HepG2 (cell line): ENCODE results near the gene CDCA5. TPM values are rescaled to one million over a fixed set of nuclear protein-coding genes. Genes with fewer than 3 reads are reported as not detected.

Source experiments
- CHD2 ChIP-seq: IDR thresholded peaks from 2 replicates; pipeline ENCODE4 v1.6.1; 2011; ENCODE audit warnings: low read depth, low read length, improper control_type of control experiment
- CREB3 ChIP-seq: sonication (generic); formaldehyde crosslinking; IDR thresholded peaks from 2 replicates; pipeline ENCODE4 v1.5.0; 2020; ENCODE audit warnings: missing genetic modification reagents
- CTCF ChIP-seq: sonication (generic); formaldehyde crosslinking; IDR thresholded peaks from 2 replicates; pipeline ENCODE4 v1.5.0; 2020; ENCODE audit warnings: mild to moderate bottlenecking, missing genetic modification reagents, moderate library complexity
- FOXC1 ChIP-seq: sonication (generic); formaldehyde crosslinking; IDR thresholded peaks from 2 replicates; pipeline ENCODE4 v1.8.0; 2022; ENCODE audit warnings: mild to moderate bottlenecking, missing genetic modification reagents, borderline replicate concordance
- FOXJ3 ChIP-seq: sonication (generic); formaldehyde crosslinking; IDR thresholded peaks from 2 replicates; pipeline ENCODE4 v1.4.0; 2020; ENCODE audit warnings: missing genetic modification reagents, mild to moderate bottlenecking, borderline replicate concordance
- HNRNPLL ChIP-seq: fragments of 200-400 bp; formaldehyde crosslinking; IDR thresholded peaks from 2 replicates; pipeline ENCODE4 v1.6.1; 2017; ENCODE audit warnings: mild to moderate bottlenecking, low read depth, low read length; ENCODE audit not compliant: poor library complexity, severe bottlenecking
- KDM2A ChIP-seq: sonication (generic); formaldehyde crosslinking; IDR thresholded peaks from 2 replicates; pipeline ENCODE4 v1.4.0; 2020; ENCODE audit warnings: low read depth, missing genetic modification reagents, borderline replicate concordance
- MAZ ChIP-seq, 2 experiments: sonication (generic) in 1 of 2; formaldehyde crosslinking in 1 of 2; IDR thresholded peaks; 2 replicates each; pipeline versions ENCODE4 v1.5.0 to v1.6.1; 2012 to 2020; ENCODE audit warnings: low read depth in 2 of 2, mild to moderate bottlenecking in 2 of 2, borderline replicate concordance in 1 of 2, improper control_type of control experiment in 1 of 2, low read length in 1 of 2, missing genetic modification reagents in 1 of 2, moderate library complexity in 1 of 2
- MED13 ChIP-seq: sonication (generic); formaldehyde crosslinking; IDR thresholded peaks from 2 replicates; pipeline ENCODE4 v1.5.0; 2020; ENCODE audit warnings: missing genetic modification reagents
- MTA3 ChIP-seq: sonication (generic); formaldehyde crosslinking; IDR thresholded peaks from 2 replicates; pipeline ENCODE4 v1.4.0; 2020; ENCODE audit warnings: missing genetic modification reagents
- PHB2 ChIP-seq: fragments of 450-650 bp; IDR thresholded peaks from 2 replicates; pipeline ENCODE4 v1.6.1; 2018; ENCODE audit not compliant: partially characterized antibody
- POLR2AphosphoS2 ChIP-seq: IDR thresholded peaks from 2 replicates; pipeline ENCODE4 v1.6.1; 2011; ENCODE audit warnings: low read depth, low read length, improper control_type of control experiment
- SIN3B ChIP-seq: fragments of 150-350 bp; IDR thresholded peaks from 2 replicates; pipeline ENCODE4 v1.6.1; 2014; ENCODE audit warnings: low read length
- SRSF1 ChIP-seq: fragments of 200-400 bp; formaldehyde crosslinking; optimal IDR thresholded peaks from 2 replicates; pipeline ENCODE3; 2017; ENCODE audit warnings: mild to moderate bottlenecking, low read depth, low read length, moderate library complexity
- TEAD3 ChIP-seq: optimal IDR thresholded peaks from 2 replicates; pipeline ENCODE3; 2016; ENCODE audit warnings: borderline replicate concordance
- ZFP36L2 ChIP-seq: sonication (generic); formaldehyde crosslinking; IDR thresholded peaks from 2 replicates; pipeline ENCODE4 v1.4.0; 2020; ENCODE audit warnings: missing genetic modification reagents
- ZHX1 ChIP-seq: sonication (generic); formaldehyde crosslinking; IDR thresholded peaks from 2 replicates; pipeline ENCODE4 v1.8.1; 2022; ENCODE audit warnings: low read depth, mild to moderate bottlenecking, missing genetic modification reagents
- ZIK1 ChIP-seq: sonication (generic); formaldehyde crosslinking; IDR thresholded peaks from 2 replicates; pipeline ENCODE4 v1.5.0; 2020; ENCODE audit warnings: mild to moderate bottlenecking, low read depth, missing genetic modification reagents, borderline replicate concordance
- ZKSCAN1 ChIP-seq: fragments of 150-350 bp; IDR thresholded peaks from 2 replicates; pipeline ENCODE4 v1.6.1; 2014; ENCODE audit warnings: low read length
- ZNF121 ChIP-seq: sonication (generic); formaldehyde crosslinking; IDR thresholded peaks from 2 replicates; pipeline ENCODE4 v1.5.0; 2020; ENCODE audit warnings: mild to moderate bottlenecking, missing genetic modification reagents
- ZNF335 ChIP-seq: sonication (generic); formaldehyde crosslinking; IDR thresholded peaks from 2 replicates; pipeline ENCODE4 v1.4.0; 2020; ENCODE audit warnings: missing genetic modification reagents
- ZNF546 ChIP-seq: sonication (generic); formaldehyde crosslinking; conservative IDR thresholded peaks from 2 replicates; pipeline ENCODE4 v1.8.1; 2023; ENCODE audit warnings: mild to moderate bottlenecking, missing genetic modification reagents
- ZNF672 ChIP-seq: sonication (generic); formaldehyde crosslinking; IDR thresholded peaks from 2 replicates; pipeline ENCODE4 v1.8.1; 2022; ENCODE audit warnings: missing genetic modification reagents
- ZNF839 ChIP-seq: sonication (generic); formaldehyde crosslinking; IDR thresholded peaks from 2 replicates; pipeline ENCODE4 v1.4.0; 2020; ENCODE audit warnings: missing genetic modification reagents, mild to moderate bottlenecking, borderline replicate concordance
- ZSCAN12 ChIP-seq: sonication (generic); formaldehyde crosslinking; IDR thresholded peaks from 2 replicates; pipeline ENCODE4 v1.9.0; 2021; ENCODE audit warnings: mild to moderate bottlenecking, missing genetic modification reagents
- polyA plus RNA-seq, 8 experiments: library from polyadenylated mRNA; depleted of rRNA in 3 of 8; stranded (reverse) in 7 of 8; unstranded in 1 of 8; fragments of >200 nt; fragmentation: Illumina TruSeq in 4 of 8; extraction: Trizol in 4 of 8; gene quantifications; 2 replicates each; pipeline versions ENCODE4 v1.2.1 to v1.2.3, GENCODE V29; 2011 to 2016; ENCODE audit warnings: low read depth in 4 of 8, missing spikeins in 1 of 8, mixed read lengths in 1 of 8; ENCODE audit not compliant: insufficient read depth in 1 of 8
- total RNA-seq, 5 experiments: library from RNA; depleted of rRNA; stranded (reverse); fragments of >200 nt; fragmentation: Illumina TruSeq; extraction: Trizol; gene quantifications; 2 replicates each; pipeline ENCODE4 v1.2.3, GENCODE V29; 2016; ENCODE audit warnings: low read depth in 1 of 5

Gene CDCA5
- total and polyA plus RNA-seq, 2 of the 13 experiments (the other 11 are each of a cell fraction or from before 2014, with no cell fraction given), result 13.5 to 50.6 TPM

- 0 out of 2 replicates have a peak, but pooled peaks have one; percentile 26 for TF ChIP-seq ZSCAN12 (CRISPR knock-in tag)
- peak; percentile 53; the same call in 1 of the 2 replicates for TF ChIP-seq CHD2
- no peak for TF ChIP-seq PHB2
- TF ChIP-seq ZFP36L2, result no peak
- no peak for TF ChIP-seq CREB3
- TF ChIP-seq KDM2A, result peak; percentile 73
- TF ChIP-seq MAZ (IDR thresholded peaks at IDR 0.05; ENCODE audit: borderline replicate concordance, low read depth, low read length), result no peak
- TF ChIP-seq MAZ (CRISPR knock-in tag; IDR thresholded peaks at IDR 0.05; ENCODE audit: low read depth), result peak; percentile 86; the same call in 1 of the 2 replicates
- 0 out of 2 replicates have a peak, but pooled peaks have one; percentile 19 for TF ChIP-seq MED13
- TF ChIP-seq SIN3B, result peak; percentile 81
- TF ChIP-seq POLR2AphosphoS2, result peak; percentile 86; the same call in 1 of the 2 replicates
- TF ChIP-seq ZNF546 (CRISPR knock-in tag), result no peak
- no peak; the same call in 1 of the 2 replicates for TF ChIP-seq ZKSCAN1
- peak; percentile 27; the same call in 1 of the 2 replicates for TF ChIP-seq ZNF121 (CRISPR knock-in tag)
- TF ChIP-seq SRSF1, result peak; percentile 64
- TF ChIP-seq ZHX1 (CRISPR knock-in tag), result peak; percentile 98
- TF ChIP-seq HNRNPLL, result peak; percentile 96
- TF ChIP-seq ZNF335 (CRISPR knock-in tag), result no peak
- TF ChIP-seq ZNF672 (CRISPR knock-in tag), result no peak
- peak; percentile 80; the same call in 1 of the 2 replicates for TF ChIP-seq ZIK1 (CRISPR knock-in tag)
- 0 out of 2 replicates have a peak, but pooled peaks have one; percentile 53 for TF ChIP-seq FOXJ3
- peak; percentile 38 for TF ChIP-seq CTCF
- peak; percentile 91 for TF ChIP-seq TEAD3
- 0 out of 2 replicates have a peak, but pooled peaks have one; percentile 24 for TF ChIP-seq ZNF839 (CRISPR knock-in tag)
- TF ChIP-seq FOXC1, result no peak; the same call in 1 of the 2 replicates
- TF ChIP-seq MTA3 (CRISPR knock-in tag), result no peak
Measured at GRCh38 chr11:65121865-65122696, 38.2 kb upstream of the CDCA5 start, which contains the start of the genes FAU and MRPL49 (continued).
